MM.1S (cell line): Measurements from ENCODE around the gene NR0B2.

Source experiments
- CTCF ChIP-seq: fragments of 300-600 bp; sonication (generic); IDR thresholded peaks from 2 replicates; pipeline ENCODE4 v1.5.1; 2016; ENCODE audit warnings: antibody characterized with exemption, low read length, mixed read lengths
- EZH2 ChIP-seq: fragments of 300-600 bp; sonication (generic); optimal IDR thresholded peaks from 2 replicates; pipeline ENCODE3; 2017; ENCODE audit warnings: low read depth, mild to moderate bottlenecking, antibody characterized with exemption, low read length, mixed read lengths
- EZH2phosphoT487 ChIP-seq: fragments of 300-600 bp; sonication (generic); IDR thresholded peaks from 2 replicates; pipeline ENCODE4 v1.6.1; 2018; ENCODE audit warnings: antibody characterized with exemption, low read length

- no peak for TF ChIP-seq CTCF
- TF ChIP-seq EZH2: no peak
- TF ChIP-seq EZH2phosphoT487: no peak
Observed at GRCh38 chr1:26890467-26890796, 23.3 kb downstream of the NR0B2 start.
